ENCODE measurements around the gene CUL3.

DNA sequence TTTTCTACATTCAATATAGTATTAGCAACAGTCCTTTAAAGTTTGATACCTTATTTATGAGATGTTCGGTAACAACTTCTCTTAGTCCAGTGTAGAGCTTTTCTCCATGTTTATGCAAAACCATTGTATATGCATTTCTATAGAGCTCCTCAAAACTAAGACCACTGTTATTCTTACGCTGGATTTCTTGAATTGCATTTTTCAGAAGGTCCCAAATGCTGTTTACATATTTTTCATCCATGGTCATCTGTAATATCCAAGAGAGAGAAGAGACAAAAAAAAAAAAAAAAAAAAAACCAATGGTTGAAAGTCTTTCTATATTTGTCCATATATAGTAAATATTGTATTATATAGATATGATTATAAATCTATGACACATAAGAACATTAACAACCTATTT, 27.6 kb downstream of the CUL3 start:
- TF ChIP-seq, protein P1, sequence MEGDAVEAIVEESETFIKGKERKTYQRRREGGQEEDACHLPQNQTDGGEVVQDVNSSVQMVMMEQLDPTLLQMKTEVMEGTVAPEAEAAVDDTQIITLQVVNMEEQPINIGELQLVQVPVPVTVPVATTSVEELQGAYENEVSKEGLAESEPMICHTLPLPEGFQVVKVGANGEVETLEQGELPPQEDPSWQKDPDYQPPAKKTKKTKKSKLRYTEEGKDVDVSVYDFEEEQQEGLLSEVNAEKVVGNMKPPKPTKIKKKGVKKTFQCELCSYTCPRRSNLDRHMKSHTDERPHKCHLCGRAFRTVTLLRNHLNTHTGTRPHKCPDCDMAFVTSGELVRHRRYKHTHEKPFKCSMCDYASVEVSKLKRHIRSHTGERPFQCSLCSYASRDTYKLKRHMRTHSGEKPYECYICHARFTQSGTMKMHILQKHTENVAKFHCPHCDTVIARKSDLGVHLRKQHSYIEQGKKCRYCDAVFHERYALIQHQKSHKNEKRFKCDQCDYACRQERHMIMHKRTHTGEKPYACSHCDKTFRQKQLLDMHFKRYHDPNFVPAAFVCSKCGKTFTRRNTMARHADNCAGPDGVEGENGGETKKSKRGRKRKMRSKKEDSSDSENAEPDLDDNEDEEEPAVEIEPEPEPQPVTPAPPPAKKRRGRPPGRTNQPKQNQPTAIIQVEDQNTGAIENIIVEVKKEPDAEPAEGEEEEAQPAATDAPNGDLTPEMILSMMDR (IDR thresholded peaks at IDR 0.05): no peak
- no peak for TF ChIP-seq EZH2 (IDR thresholded peaks at IDR 0.05)
- TF ChIP-seq EZH2phosphoT487 (IDR thresholded peaks at IDR 0.05): no peak

All from neural progenitor cell (in vitro differentiated cells).